ENCODE measurements around the gene UGT1A5.

The UGT1A5 gene

GRCh38 chr2:233811087-233811486, 98.4 kb downstream of the UGT1A5 start:
- no peak for DNase-seq

- no peak for DNase-seq
Observed at GRCh38 chr2:233811732-233812131, 99.0 kb downstream of the UGT1A5 start.

- DNase-seq = no peak
Observed at GRCh38 chr2:233813236-233814055, 100.7 kb downstream of the UGT1A5 start.

GRCh38 chr2:233814056-233814835, 101.5 kb downstream of the UGT1A5 start:
- no peak for DNase-seq

- DNase-seq = no peak
Observed at GRCh38 chr2:233815861-233816260, 103.2 kb downstream of the UGT1A5 start.

- no peak for DNase-seq
Observed at GRCh38 chr2:233816334-233816733, 103.6 kb downstream of the UGT1A5 start.

- DNase-seq = no peak
Observed at GRCh38 chr2:233816771-233817170, 104.1 kb downstream of the UGT1A5 start.

GRCh38 chr2:233817361-233817911, 104.7 kb downstream of the UGT1A5 start:
- no peak for DNase-seq

- no peak for DNase-seq
Observed at GRCh38 chr2:233817995-233818638, 105.4 kb downstream of the UGT1A5 start.

- DNase-seq = no peak
Observed at GRCh38 chr2:233818639-233819621, 106.2 kb downstream of the UGT1A5 start.

- DNase-seq = no peak
Observed at GRCh38 chr2:233819884-233820773, 107.4 kb downstream of the UGT1A5 start.

- DNase-seq = no peak
Observed at GRCh38 chr2:233820774-233821105, 108.0 kb downstream of the UGT1A5 start.

- no peak for DNase-seq
Observed at GRCh38 chr2:233821196-233821595, 108.5 kb downstream of the UGT1A5 start.

GRCh38 chr2:233821709-233822100, 109.0 kb downstream of the UGT1A5 start:
- DNase-seq = no peak

GRCh38 chr2:233822101-233822771, 109.5 kb downstream of the UGT1A5 start:
- DNase-seq = no peak

Data from hematopoietic multipotent progenitor cell treated with erythropoietin and hydrocortisone succinate and interleukin-3 and kit ligand, for 6 days (in vitro differentiated cells).